Brain microvascular endothelial cell (primary cell): ENCODE measurements around the gene MMP25.

Experiments used
- DNase-seq: peaks from one replicate; pipeline ENCODE4 v3.0.0-alpha.2; 2020
- H3K27ac ChIP-seq: fragments of 250-450 bp; sonication (Bioruptor Pico); 2 replicates; pipeline ENCODE4 v1.5.1; 2020; ENCODE audit warnings: mild to moderate bottlenecking, moderate library complexity
- H3K27me3 ChIP-seq: fragments of 250-450 bp; sonication (Bioruptor Pico); replicated peaks from 2 replicates; pipeline ENCODE4 v1.5.1; 2020; ENCODE audit warnings: mild to moderate bottlenecking
- H3K36me3 ChIP-seq: fragments of 250-450 bp; sonication (Bioruptor Pico); replicated peaks from 2 replicates; pipeline ENCODE4 v1.5.1; 2020; ENCODE audit warnings: mild to moderate bottlenecking
- H3K4me3 ChIP-seq: 2 replicates; pipeline ENCODE4 v1.5.1; 2011; ENCODE audit warnings: low read depth, mild to moderate bottlenecking, control low read depth, low read length, moderate library complexity
- in situ Hi-C: cut with HindIII; loops from 2 replicates; pipeline ENCODE4 v1.10.0; 2017; ENCODE audit warnings: low sequenced_read_pairs, low pct_ligation_motif_present
- TF ChIP-seq, protein P1 (sequence below): IDR thresholded peaks from 2 replicates; pipeline ENCODE4 v1.5.1; 2011; ENCODE audit warnings: low read depth, mild to moderate bottlenecking, moderate library complexity, low read length, control low read depth, inconsistent platforms; ENCODE audit errors: missing control alignments

The MMP25 gene

GRCh38 chr16:3106205-3106928 is 60.0 kb downstream of the MMP25 start:
- TF ChIP-seq, protein P1, sequence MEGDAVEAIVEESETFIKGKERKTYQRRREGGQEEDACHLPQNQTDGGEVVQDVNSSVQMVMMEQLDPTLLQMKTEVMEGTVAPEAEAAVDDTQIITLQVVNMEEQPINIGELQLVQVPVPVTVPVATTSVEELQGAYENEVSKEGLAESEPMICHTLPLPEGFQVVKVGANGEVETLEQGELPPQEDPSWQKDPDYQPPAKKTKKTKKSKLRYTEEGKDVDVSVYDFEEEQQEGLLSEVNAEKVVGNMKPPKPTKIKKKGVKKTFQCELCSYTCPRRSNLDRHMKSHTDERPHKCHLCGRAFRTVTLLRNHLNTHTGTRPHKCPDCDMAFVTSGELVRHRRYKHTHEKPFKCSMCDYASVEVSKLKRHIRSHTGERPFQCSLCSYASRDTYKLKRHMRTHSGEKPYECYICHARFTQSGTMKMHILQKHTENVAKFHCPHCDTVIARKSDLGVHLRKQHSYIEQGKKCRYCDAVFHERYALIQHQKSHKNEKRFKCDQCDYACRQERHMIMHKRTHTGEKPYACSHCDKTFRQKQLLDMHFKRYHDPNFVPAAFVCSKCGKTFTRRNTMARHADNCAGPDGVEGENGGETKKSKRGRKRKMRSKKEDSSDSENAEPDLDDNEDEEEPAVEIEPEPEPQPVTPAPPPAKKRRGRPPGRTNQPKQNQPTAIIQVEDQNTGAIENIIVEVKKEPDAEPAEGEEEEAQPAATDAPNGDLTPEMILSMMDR: no peak
- Histone ChIP-seq H3K27ac (no peak overlapping the region), H3K36me3 (no peaks in the 10 kb centered on the region), H3K27me3 (no peaks in the 10 kb centered on the region), H3K4me3 (peak overlapping the region; percentile 69)
- peak; percentile 77 for DNase-seq
- in situ Hi-C loops: no loop called here
